VCaP (cell line): ENCODE measurements around the gene DMPK.

Experiments used
- H3K27ac ChIP-seq: fragments of 450-650 bp; 2 replicates; pipeline ENCODE4 v1.5.1; 2017
- TF ChIP-seq, protein P1 (sequence below): fragments of 450-650 bp; conservative IDR thresholded peaks from 2 replicates; pipeline ENCODE4 v1.5.1; 2017; ENCODE audit warnings: mild to moderate bottlenecking, moderate library complexity

DMPK gene

DNA sequence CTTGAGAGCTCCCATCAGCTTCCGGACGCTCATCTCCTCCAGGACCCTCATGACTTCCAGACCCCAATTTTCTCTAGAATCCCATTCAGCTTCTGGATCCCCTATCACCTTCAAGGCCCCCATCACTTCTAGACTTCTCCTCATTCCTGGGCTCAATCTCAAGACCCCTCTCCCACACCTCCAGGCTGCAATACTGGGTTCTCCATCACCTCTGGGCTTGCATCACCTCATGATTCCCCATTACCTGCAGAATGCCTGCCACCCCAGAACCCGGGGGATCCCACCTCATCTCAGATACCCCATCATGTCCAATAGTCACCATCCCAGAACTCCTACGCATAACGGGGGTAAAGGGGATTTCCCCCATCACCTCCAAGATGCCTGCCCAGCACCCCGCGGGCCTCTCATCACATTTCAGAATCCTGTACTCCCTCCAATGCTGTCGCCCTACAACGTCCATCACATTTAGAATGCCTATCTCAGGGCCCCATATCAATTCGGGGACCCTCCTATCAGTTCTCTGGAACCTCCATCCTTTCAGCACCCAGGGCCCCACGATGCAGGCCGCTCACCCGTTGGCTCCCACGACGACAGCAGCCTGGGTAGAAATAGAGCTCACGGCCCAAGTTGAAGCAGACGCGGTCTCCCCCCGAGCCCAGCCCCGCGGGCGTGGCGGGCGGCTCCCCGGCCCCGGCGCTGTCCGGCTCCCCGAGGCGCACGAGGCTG is 9.6 kb upstream of the DMPK start:
- TF ChIP-seq, protein P1, sequence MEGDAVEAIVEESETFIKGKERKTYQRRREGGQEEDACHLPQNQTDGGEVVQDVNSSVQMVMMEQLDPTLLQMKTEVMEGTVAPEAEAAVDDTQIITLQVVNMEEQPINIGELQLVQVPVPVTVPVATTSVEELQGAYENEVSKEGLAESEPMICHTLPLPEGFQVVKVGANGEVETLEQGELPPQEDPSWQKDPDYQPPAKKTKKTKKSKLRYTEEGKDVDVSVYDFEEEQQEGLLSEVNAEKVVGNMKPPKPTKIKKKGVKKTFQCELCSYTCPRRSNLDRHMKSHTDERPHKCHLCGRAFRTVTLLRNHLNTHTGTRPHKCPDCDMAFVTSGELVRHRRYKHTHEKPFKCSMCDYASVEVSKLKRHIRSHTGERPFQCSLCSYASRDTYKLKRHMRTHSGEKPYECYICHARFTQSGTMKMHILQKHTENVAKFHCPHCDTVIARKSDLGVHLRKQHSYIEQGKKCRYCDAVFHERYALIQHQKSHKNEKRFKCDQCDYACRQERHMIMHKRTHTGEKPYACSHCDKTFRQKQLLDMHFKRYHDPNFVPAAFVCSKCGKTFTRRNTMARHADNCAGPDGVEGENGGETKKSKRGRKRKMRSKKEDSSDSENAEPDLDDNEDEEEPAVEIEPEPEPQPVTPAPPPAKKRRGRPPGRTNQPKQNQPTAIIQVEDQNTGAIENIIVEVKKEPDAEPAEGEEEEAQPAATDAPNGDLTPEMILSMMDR, result no peak
- H3K27ac ChIP-seq, result peak overlapping the region; percentile 88

DNA sequence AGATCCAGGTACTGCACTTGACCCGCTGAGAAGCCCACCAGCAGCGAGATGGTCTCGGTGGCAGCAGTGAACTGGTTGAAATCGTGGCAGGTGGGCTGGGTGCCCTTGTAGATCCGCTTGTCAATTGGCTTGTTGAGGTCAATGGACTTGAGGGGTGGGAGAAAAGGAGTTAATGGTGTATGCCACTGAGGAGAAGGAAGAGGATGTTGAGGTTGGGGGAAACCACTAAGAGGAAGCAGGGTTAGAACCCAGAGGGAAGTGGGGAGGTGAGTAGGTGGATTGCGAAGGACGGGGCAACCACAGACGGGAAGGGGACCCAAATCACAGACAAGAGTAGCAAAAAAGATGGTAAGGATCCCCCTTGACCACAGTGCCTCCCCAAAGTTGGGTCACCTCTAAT is 8.7 kb upstream of the DMPK start:
- TF ChIP-seq, protein P1, result no peak
- no peak overlapping the region for H3K27ac ChIP-seq

DNA sequence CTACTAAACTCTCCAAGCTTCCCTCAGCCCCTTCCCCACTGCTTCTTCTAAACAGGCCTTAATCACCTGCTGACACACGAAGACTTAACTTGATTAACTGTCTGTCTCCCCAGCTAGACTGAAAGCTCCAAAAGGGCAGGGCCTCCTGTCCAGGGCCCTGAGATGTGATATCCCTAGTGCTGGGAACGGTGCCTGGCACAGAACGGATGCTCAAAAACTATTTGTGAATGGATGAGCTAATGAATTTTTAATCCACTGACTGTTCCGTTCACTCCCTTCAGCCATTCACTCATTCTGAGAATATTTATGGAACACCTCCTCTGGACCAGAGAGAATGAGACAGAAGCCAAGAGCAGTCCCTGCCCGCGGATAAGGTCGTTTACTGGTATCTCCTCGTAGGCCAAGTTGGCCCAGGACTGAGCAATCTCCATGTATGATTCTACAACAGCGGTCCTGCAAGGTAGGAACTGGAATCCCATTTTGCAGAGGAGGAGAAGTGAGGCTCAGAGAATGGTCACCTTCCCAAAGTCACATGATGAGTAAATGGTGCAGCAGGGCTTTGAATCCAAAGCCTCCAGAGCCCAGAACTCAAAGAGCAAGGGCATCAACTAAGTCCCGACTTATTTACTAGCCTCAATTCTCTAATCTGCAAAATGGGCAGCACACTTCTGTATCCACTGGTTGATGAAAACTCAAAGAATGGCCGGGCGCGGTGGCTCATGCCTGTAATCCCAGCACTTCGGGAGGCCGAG is 6.9 kb upstream of the DMPK start:
- no peak overlapping the region for H3K27ac ChIP-seq
- TF ChIP-seq, protein P1, result no peak

DNA sequence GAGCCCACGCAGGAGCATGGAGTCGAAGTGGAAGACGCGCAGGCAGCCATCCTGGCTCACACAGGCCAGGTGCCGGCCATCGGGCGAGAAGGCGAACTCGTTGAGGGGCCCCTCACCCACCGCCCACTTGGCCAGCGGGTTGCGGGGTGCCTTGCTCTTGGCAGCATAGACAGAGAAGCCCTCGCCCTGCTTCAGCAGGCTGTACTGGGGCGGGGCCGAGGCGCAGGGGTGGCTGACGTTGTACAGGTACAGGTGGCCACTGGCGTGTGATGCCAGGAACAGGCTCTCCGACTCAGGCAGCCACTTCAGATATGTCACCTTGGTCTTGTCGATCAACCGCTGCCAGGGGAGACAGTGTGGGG is 4.2 kb upstream of the DMPK start:
- TF ChIP-seq, protein P1, result no peak
- H3K27ac ChIP-seq, result no peak overlapping the region

DNA sequence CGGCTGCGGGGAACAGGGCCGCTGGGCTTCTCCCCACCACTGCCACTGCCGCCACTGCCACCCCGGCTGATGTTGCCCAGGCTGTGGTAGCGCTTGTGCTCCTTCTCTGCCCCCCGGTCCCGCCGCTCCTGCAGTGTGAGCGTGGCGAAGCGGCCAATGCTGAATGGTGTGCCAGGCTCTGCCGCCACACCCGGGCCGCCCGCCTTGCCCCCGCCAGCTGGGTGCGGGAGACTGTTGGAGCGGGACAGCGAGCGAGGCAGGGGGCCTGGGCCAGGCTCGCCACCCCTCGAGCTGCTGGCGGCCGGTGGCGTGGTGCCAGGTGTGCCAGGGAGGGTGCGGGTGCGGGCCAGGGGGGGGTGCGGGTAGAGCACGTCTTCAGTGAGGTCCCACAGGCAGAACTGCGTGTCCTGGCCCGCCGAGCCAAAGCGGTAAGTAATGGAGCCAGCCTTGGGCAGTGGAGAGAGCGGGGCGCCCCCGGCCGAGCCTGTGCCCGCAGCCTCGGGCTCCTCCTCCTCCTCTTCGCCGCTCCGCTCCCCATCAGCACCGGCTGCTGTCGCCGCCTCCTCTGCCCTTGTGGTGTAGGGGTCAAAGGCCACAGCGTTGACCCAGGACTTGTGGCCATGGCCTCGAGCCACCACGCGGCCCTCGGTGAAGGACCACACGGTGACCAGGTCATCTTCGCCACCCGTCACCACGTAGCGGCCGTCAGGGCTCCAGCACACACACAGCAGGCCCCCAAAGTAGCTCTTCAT is 3.7 kb upstream of the DMPK start:
- no peak overlapping the region for H3K27ac ChIP-seq
- TF ChIP-seq, protein P1, result no peak

DNA sequence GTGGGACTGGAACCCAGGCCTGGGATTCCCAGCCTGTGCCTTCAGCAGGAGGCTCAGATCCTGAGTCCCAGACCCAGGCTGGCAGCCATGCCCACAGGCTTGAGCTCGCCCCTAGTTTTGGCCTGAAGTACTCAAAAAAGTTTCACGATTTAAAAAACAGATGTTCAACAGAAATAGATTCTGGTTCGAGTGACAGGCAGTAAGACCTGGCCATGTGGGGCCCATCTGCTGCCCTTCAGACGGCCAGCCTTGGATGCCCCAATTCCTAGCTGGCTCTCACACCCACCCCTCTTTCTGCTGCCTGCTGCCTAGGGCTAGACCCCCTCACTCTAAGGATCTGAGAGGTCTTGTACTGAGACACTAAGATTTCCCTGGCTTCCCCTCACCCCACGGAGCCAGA is 2.8 kb upstream of the DMPK start:
- H3K27ac ChIP-seq, result no peak overlapping the region
- TF ChIP-seq, protein P1, result no peak

DNA sequence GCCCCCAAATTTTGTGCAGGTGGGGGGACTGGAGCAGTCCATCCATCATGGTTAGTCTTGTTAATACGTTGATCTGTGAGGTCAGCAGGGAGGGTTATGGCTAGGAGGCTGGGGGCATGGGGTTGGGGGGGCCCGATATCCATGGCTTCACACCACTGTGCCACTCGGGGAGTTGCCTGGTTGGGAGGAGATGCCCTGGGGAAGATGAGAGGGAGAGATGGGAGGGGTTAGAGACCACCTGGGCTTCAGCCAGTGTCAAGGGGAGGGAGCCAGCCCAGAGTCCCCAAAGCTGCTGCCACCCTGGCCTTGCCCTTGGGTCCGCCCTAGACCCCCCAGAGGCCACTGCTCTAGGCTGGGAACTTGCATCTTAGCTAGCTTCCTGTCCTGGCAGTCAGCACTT is 1.8 kb upstream of the DMPK start:
- TF ChIP-seq, protein P1, result no peak
- H3K27ac ChIP-seq, result no peak overlapping the region
